MCF 10A (cell line): ENCODE results near the gene TAF6L. TPM values are rescaled to one million over a fixed set of nuclear protein-coding genes. Genes with fewer than 3 reads are reported as not detected.
"Not testable (repeated sequence)": the region's sequence is repeated elsewhere in the genome, so short reads cannot be mapped to it uniquely, and the experiment has no call there.

ENCODE experiments used
- BruUV-seq: library from RNA; stranded (reverse); fragments of 400-500 nt; replicated peaks from 2 replicates; lab custom pipeline; 2021; lab: Mats Ljungman, UMichigan
- CTCF ChIA-PET: fragments of 300-600 bp; sonication (Branson Sonifier 250); formaldehyde crosslinking; extraction: SDS; loops from one replicate; lab custom pipeline; 2021; ENCODE audit warnings: antibody characterized with exemption, inconsistent platforms; lab: Yijun Ruan, JAX
- POLR2A ChIA-PET: fragments of 300-600, 350-650 bp; sonication (Branson Sonifier 250); formaldehyde crosslinking; extraction: SDS; loops from one replicate; lab custom pipeline; 2020; ENCODE audit warnings: antibody characterized with exemption, inconsistent platforms; lab: Yijun Ruan, JAX
- DNase-seq: peaks from one replicate; pipeline ENCODE4 v3.0.0-alpha.2; 2018; ENCODE audit not compliant: unreplicated experiment
- H3K27ac Mint-ChIP-seq: one replicate; pipeline ENCODE4 v1.8.0; 2022; ENCODE audit warnings: mild to moderate bottlenecking, low read depth, mixed read lengths; ENCODE audit not compliant: unreplicated experiment
- H3K27me3 Mint-ChIP-seq: one replicate; pipeline ENCODE4 v1.8.0; 2022; ENCODE audit warnings: mixed read lengths; ENCODE audit not compliant: insufficient read depth, unreplicated experiment
- H3K36me3 Mint-ChIP-seq: one replicate; pipeline ENCODE4 v1.8.0; 2022; ENCODE audit warnings: mild to moderate bottlenecking, moderate library complexity, mixed read lengths; ENCODE audit not compliant: insufficient read depth, unreplicated experiment
- H3K4me1 Mint-ChIP-seq: one replicate; pipeline ENCODE4 v1.8.0; 2022; ENCODE audit warnings: mixed read lengths; ENCODE audit not compliant: insufficient read depth, unreplicated experiment
- H3K4me3 Mint-ChIP-seq: one replicate; pipeline ENCODE4 v1.8.0; 2022; ENCODE audit warnings: mild to moderate bottlenecking, moderate library complexity, mixed read lengths; ENCODE audit not compliant: unreplicated experiment
- H3K9me3 Mint-ChIP-seq: one replicate; pipeline ENCODE4 v1.8.0; 2022; ENCODE audit warnings: mixed read lengths; ENCODE audit not compliant: unreplicated experiment
- intact Hi-C: fragments of 100-400 bp; cut with micrococcal nuclease; formaldehyde crosslinking; loops from 2 replicates; pipeline ENCODE4 v1.14.1; 2022
- total RNA-seq: library from RNA; stranded (reverse); gene quantifications from 2 replicates; pipeline ENCODE4 v1.2.3, GENCODE V29; 2022
- TF ChIP-seq, protein P1 (sequence below): fragments of 200-600 bp; IDR thresholded peaks from one replicate; pipeline ENCODE4 v1.8.0; 2022; ENCODE audit warnings: antibody characterized with exemption, mild to moderate bottlenecking; ENCODE audit not compliant: unreplicated experiment

TAF6L gene
- total RNA-seq, 1 experiment from 2014 or later: 11.6 TPM

DNA sequence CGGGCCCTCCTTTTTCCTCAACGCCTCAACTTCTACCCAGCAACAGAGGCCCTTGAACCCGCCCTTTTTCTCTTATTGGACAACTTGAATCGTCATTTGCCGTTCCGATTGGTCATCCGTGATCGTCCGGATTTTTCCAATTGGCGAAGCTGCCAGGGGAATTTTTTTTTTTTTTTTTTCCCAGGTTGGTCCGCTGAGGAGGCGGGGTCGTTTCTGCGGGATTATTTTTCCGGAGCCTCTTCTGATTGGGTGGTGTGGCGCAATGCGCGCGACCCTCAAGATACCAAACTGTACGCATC, 43.4 kb upstream of the TAF6L start:
- peaks cover 64% of the 10 kb centered on the region for H3K36me3 Mint-ChIP-seq
- DNase-seq: peak; percentile 99

DNA sequence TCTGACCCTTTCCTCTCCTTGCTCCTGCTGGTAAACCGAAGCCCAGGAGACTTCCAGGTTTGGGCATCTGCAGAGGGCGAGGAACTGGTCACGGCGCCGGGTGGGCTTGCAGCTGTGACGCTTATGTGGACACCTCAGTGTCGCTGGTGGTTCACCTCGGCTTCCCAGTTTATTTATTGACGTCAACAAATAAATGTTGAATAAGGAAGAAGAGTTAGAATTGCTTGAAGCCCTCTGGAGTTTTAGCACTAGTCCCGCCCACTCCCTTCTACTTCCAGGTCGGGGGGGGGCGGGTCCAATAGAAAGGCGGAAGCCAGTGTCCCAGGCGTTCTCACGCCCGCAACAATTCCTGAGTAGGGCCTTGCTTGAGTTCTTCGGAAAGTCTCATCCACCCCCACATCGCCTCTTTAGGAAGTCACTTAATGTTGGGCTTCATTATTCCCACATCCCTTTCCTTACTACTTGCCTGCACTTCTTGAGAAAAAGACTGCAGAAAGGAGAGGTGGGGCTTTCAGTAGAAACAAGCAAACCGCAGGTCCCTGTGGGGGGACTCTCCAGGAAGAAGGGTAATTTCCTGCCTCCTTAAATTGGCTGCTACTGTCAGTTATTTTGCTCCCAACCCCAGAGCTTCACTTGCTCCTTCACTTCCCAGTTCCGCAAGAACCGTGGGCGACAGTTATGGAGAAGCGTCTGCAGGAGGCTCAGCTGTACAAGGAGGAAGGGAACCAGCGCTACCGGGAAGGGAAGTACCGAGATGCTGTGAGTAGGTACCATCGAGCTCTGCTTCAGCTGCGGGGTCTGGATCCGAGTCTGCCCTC, 42.8 kb upstream of the TAF6L start, which contains the start of gene TTC9C:
Gene TTC9C (plus strand): TSS at position 316 of the 818 bp plus-strand sequence. CDS start 363 bp downstream, at position 679.
- TSS peak; percentile 74 for BruUV-seq
- TF ChIP-seq, protein P1, sequence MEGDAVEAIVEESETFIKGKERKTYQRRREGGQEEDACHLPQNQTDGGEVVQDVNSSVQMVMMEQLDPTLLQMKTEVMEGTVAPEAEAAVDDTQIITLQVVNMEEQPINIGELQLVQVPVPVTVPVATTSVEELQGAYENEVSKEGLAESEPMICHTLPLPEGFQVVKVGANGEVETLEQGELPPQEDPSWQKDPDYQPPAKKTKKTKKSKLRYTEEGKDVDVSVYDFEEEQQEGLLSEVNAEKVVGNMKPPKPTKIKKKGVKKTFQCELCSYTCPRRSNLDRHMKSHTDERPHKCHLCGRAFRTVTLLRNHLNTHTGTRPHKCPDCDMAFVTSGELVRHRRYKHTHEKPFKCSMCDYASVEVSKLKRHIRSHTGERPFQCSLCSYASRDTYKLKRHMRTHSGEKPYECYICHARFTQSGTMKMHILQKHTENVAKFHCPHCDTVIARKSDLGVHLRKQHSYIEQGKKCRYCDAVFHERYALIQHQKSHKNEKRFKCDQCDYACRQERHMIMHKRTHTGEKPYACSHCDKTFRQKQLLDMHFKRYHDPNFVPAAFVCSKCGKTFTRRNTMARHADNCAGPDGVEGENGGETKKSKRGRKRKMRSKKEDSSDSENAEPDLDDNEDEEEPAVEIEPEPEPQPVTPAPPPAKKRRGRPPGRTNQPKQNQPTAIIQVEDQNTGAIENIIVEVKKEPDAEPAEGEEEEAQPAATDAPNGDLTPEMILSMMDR: no peak
- Mint-ChIP-seq H3K27me3 (no peaks in the 10 kb centered on the region), H3K36me3 (peaks cover 64% of the 10 kb centered on the region), H3K9me3 (no peaks in the 10 kb centered on the region), H3K27ac (peak within 1 kb of the TSS; percentile 97), H3K4me3 (peak within 1 kb of the TSS; percentile 92), H3K4me1 (peaks cover 16% of the 10 kb centered on the region)
- ChIA-PET CTCF (interaction anchor here (0.7 to 1.8 kb wide), 7 partner anchors 18 to 135 kb away, joined by 3 to 5 read pairs (median 3); partner anchors contain the start of gene NXF1), POLR2A (interaction anchor here (0.6 to 10.3 kb wide), 38 partner anchors 10 to 1467 kb away, joined by 3 to 197 read pairs (median 12); partner anchors contain the start of genes AHNAK, B3GAT3, BSCL2 and C11orf98)
- DNase-seq: peak; percentile 93
- intact Hi-C loops: loop anchor here (2.0 kb wide), 1 partner anchor 134 kb away; no protein-coding TSS in a partner anchor

More for the DNA sequence above, 43.4 kb upstream of the TAF6L start:
- BruUV-seq: no TSS peak
- intact Hi-C loops: loop anchor here (2.0 kb wide), 1 partner anchor 135 kb away; no protein-coding TSS in a partner anchor
- H3K4me3 Mint-ChIP-seq: peak overlapping the region; percentile 92
- ChIA-PET CTCF (interaction anchor here (0.6 to 3.1 kb wide), 5 partner anchors 47 to 333 kb away, joined by 3 to 22 read pairs (median 4); no protein-coding TSS in a partner anchor), POLR2A (interaction anchor here (0.6 to 10.3 kb wide), 46 partner anchors 10 to 1499 kb away, joined by 3 to 197 read pairs (median 8); partner anchors contain the start of genes AHNAK, B3GAT3, BSCL2 and C11orf98)
- no peaks in the 10 kb centered on the region for H3K27me3 Mint-ChIP-seq
- no peaks in the 10 kb centered on the region for H3K9me3 Mint-ChIP-seq
- peak overlapping the region; percentile 97 for H3K27ac Mint-ChIP-seq
- H3K4me1 Mint-ChIP-seq: peaks cover 16% of the 10 kb centered on the region
- TF ChIP-seq, protein P1: no peak

DNA sequence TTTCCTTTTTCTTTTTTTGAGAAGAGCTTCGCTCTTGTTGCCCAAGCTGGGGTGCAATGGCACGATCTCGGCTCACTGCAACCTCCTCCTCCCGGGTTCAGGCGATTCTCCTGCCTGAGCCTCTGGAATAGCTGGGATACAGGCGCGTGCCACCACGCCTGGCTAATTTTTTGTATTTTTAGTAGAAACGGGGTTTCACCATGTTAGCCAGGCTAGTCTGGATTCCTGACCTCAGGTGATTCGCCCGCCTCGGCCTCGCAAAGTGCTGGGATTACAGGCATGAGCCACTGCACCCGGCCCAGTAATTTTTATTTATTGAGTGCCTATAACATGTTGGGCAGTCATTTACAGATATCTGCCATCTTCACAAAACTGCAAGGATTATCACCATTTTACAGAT, 41.1 kb upstream of the TAF6L start:
- POLR2A ChIA-PET: interaction anchor here (0.6 to 10.3 kb wide), 23 partner anchors 18 to 204 kb away, joined by 3 to 197 read pairs (median 19); partner anchors contain the start of genes B3GAT3, BSCL2, C11orf98 and CSKMT
- BruUV-seq, H3K27me3 Mint-ChIP-seq, H3K4me1 Mint-ChIP-seq, intact Hi-C loops, DNase-seq, H3K9me3 Mint-ChIP-seq: not testable (repeated sequence)
- peak overlapping the region; percentile 54 for H3K27ac Mint-ChIP-seq
- CTCF ChIA-PET: interaction anchor here (1.0 to 1.7 kb wide), 5 partner anchors 23 to 131 kb away, joined by 3 to 9 read pairs (median 3); no protein-coding TSS in a partner anchor
- H3K4me3 Mint-ChIP-seq: peak overlapping the region; percentile 92
- peaks cover 65% of the 10 kb centered on the region for H3K36me3 Mint-ChIP-seq

DNA sequence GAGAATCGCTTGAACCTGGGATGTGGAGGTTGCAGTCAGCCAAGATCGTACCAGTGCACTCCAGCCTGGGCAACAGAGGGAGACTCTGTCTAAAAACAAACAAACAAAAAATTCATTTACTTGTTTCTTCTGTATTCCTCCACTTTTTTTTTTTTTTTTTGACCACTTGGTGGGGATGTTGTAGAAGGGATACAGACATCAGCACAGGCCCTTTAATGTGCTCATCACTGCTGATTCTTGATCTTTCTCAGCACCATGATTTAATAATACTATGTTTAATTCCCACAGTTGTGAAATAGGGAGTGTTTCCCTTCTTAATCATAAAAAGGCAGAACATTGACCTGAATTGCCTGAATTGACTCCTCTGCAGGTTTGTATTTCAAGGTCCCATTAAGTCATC, 38.4 kb upstream of the TAF6L start:
- Mint-ChIP-seq H3K27me3 (no peaks in the 10 kb centered on the region), H3K4me3 (no peak overlapping the region), H3K9me3 (no peaks in the 10 kb centered on the region), H3K27ac (no peak overlapping the region), H3K4me1 (no peaks in the 10 kb centered on the region), H3K36me3 (peaks cover 70% of the 10 kb centered on the region)
- BruUV-seq: no TSS peak
- intact Hi-C loops: loop anchor here (1.0 to 2.0 kb wide), 3 partner anchors 36 to 108 kb away; partner anchors contain the start of gene TMEM179B
- ChIA-PET CTCF (interaction anchor here (0.6 to 1.6 kb wide), 9 partner anchors 9 to 127 kb away, joined by 3 to 8 read pairs (median 4); partner anchors contain the start of gene TMEM179B), POLR2A (interaction anchor here (0.9 to 1.3 kb wide), 2 partner anchors 55 to 108 kb away, joined by 3 to 4 read pairs; partner anchors contain the start of gene TMEM179B)
- TF ChIP-seq, protein P1: peak; percentile 42
- peak; percentile 57 for DNase-seq
